CD4-positive, alpha-beta T cell treated with Interleukin-15 for 4 hours (primary cell): ENCODE results near the gene LYSMD2.

Experiments
- DNase-seq: peaks from one replicate; pipeline ENCODE4 v3.0.0-alpha.2; 2020; ENCODE audit warnings: low spot score

LYSMD2 gene

GRCh38 chr15:51718746-51719145 lies 18.7 kb downstream of the LYSMD2 start:
- DNase-seq = no peak

- DNase-seq = no peak
These were observed 19.2 kb downstream of the LYSMD2 start for GRCh38 chr15:51718219-51718618.

DNA sequence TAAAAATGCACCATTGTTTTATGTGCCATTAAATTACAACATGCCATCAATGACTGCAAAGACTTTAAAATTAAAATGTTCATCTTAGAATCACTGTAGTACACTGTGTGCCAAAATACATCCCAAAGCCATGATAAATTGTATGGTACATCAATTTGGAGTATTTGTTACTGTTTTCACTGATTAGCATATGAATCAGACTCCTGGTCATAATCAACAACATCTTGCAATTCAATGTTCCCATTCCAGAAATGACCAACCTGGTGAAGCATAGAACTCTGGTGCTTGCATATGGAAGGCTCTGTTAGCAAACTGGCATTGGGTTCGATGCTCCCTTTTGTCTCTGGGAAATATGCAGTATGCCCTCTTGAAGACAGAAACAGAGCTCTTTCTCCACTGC lies 22.5 kb downstream of the LYSMD2 start:
- DNase-seq = no peak

- no peak for DNase-seq
These were observed 23.3 kb downstream of the LYSMD2 start for GRCh38 chr15:51714162-51714561.

- no peak for DNase-seq
These were observed 28.4 kb downstream of the LYSMD2 start for GRCh38 chr15:51709031-51709430.

- DNase-seq = no peak
These were observed 29.4 kb downstream of the LYSMD2 start for GRCh38 chr15:51708013-51708412.

DNA sequence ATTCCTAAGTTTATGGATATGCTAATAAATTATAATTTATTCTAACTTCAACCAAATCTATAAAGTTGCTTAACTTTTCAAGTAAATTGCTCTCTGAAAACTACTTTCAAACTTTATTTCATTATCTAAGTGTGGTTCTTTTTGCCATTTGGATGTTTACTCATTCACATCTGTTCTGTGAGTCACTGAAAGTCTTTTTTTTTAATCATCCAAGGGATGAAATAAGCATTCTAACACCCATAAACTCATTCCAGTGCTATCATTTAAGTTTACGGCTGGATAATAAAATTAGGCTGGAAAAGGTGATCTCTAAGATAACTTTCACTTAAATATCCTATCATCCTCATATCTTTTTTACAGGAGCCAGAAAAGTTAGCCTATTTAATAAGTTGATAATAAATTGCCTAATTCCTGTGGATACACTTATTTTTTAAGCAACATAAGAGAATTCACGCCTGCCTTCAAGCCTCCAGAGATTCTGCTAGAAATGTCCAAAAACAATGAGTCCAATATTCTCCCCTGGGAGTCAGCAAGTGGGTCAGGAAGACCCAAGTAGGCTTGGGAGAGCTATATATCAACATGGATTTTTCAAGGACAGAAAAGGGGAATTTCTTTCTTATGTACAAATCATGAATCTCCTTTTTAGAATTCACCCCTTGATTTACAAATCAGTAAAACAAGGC lies 30.4 kb downstream of the LYSMD2 start:
- no peak for DNase-seq

DNA sequence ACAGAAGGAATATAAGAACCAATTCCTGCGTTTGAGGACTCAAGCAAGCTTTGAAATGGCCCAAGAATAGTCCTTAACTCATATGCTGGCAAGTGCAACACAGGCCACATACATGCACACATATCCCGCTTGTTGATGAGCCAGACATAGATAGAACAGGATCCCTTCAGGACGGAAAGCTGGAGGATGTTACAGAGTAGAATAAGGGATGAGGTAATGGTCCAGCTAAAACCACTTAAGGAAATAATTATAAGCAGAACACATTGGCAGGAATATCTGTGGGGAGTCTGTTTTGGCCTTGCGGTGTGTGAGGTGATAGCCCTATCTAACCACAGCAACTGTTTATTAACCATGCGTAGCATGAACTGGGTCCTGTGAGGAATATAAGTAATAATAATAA lies 31.2 kb downstream of the LYSMD2 start:
- no peak for DNase-seq

DNA sequence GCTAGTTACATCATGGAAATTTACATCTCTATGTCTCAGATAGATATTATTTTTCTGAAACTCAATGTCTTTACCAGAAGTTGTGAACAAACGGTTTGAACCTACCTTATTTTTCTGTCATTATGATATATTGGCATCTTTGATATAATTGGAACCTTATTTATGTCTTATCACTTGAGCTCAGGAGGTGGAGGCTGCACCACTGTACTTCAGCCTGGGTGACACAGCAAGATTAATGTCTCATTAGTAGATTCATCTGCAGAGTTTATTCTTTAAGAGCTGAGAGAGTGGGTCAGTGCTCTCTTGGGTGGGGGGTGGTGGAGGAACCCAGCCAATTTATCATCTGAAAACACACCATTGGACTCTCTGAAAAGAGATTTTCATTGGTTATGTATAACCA lies 34.7 kb downstream of the LYSMD2 start:
- DNase-seq = no peak

- no peak for DNase-seq
These were observed 38.1 kb downstream of the LYSMD2 start for GRCh38 chr15:51699373-51699772.

GRCh38 chr15:51697163-51697562 lies 40.3 kb downstream of the LYSMD2 start:
- DNase-seq = no peak

DNA sequence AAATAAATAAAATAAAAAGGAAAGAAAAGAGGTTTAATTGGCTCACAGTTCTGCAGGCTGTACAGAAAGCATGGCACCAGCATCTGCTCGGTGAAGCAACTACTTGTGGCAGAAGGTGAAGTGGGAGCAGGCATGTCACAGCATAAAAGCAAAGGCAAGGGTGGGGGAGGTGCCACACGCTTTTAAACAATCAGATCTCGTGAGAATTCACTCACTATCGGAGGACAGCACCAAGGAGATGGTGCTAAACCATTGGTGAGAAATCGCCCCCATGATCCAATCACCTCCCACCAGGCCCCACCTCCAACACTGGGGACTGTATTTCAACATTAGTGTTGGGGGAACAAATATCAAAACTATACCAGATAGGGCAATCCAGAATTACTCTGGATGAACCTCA lies 40.9 kb downstream of the LYSMD2 start:
- DNase-seq = no peak

GRCh38 chr15:51692154-51692553 lies 45.3 kb downstream of the LYSMD2 start:
- no peak for DNase-seq

DNA sequence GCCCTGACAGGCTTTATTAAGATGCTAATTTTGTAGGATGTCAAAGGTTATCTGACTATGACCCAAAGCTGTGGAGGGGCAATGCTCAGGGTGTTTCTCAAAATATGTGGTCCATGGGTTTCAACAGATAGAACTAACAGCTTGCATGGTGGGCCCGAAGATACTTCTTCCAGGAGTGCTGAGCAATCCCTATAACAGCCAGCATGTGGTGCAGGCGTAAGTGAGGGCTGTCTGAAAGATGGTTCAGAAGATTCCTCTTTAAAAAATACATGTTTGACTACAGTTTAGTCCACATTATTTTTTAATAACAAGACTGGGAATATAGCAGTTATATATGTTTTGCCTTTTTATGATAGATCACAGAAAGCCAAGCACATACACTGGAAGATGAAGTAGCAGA lies 48.6 kb downstream of the LYSMD2 start:
- no peak for DNase-seq

- no peak for DNase-seq
These were observed 49.9 kb downstream of the LYSMD2 start for GRCh38 chr15:51687565-51687964.

- peak; percentile 39 for DNase-seq
These were observed 56.0 kb downstream of the LYSMD2 start, which contains the start of gene SCG3 for GRCh38 chr15:51681303-51681963. TSS of gene SCG3 (plus strand) at chr15:51681503. CDS start at chr15:51681756, 253 bp downstream.

- no peak for DNase-seq
These were observed 57.1 kb downstream of the LYSMD2 start for GRCh38 chr15:51680321-51680720.

DNA sequence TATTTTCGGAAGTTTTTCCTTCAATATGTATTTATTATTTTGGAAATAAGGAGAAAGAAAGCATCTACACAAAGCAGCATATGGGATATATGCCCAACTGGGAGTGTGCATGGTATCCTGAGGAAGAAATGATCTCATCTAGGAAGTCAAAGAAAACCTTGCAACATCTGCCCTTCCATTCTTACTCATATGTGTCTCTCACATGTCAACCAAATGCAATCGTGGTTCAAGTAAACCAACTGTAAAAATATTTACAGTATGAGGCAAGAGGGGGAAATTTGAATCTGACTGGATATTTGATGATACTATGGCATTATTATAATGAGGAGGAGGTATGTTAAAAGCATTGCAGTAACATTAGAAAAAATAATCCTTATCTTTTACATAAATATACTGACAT lies 59.4 kb downstream of the LYSMD2 start:
- DNase-seq = no peak

- no peak for DNase-seq
These were observed 60.0 kb downstream of the LYSMD2 start for GRCh38 chr15:51677452-51677851.

- no peak for DNase-seq
These were observed 60.4 kb downstream of the LYSMD2 start for GRCh38 chr15:51677021-51677420.

DNA sequence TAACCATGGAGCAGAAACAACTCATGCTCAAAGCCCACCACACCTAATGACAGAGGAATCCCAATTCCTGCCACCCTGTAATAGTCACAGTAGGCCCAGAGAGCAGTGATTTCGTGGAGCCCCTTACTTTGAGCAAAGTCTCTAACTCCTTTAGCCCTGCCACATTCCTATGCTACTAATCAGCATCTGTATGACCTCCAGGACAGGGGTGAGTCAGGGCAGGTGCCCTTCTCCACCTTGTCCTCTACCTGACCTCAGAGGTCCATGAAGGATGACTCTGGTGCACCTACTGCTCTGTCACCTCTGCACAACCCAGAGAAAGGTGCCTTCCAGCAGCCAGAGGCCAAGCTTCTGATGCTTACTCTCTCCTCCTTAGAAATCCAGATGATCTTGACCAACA lies 62.2 kb downstream of the LYSMD2 start:
- no peak for DNase-seq
